WI38 (cell line): ENCODE measurements around the gene CNOT8.
"Not testable (repeated sequence)": the region's sequence is repeated elsewhere in the genome, so short reads cannot be mapped to it uniquely, and the experiment has no call there.

ENCODE experiments used
- H3K4me3 ChIP-seq: 2 replicates; pipeline ENCODE4 v1.5.1; 2011; ENCODE audit warnings: low read depth, mild to moderate bottlenecking, control low read depth, low read length
- CTCF ChIP-seq: IDR thresholded peaks from 2 replicates; pipeline ENCODE4 v1.5.1; 2012; ENCODE audit warnings: low read depth, mild to moderate bottlenecking, control low read depth, low read length

The CNOT8 gene

GRCh38 chr5:154900066-154900465 is 41.6 kb downstream of the CNOT8 start:
- H3K4me3 ChIP-seq = no peak overlapping the region
- no peak for TF ChIP-seq CTCF

GRCh38 chr5:154901276-154901675 is 42.8 kb downstream of the CNOT8 start:
- no peak for TF ChIP-seq CTCF
- H3K4me3 ChIP-seq = no peak overlapping the region

GRCh38 chr5:154901913-154902312 is 43.5 kb downstream of the CNOT8 start:
- TF ChIP-seq CTCF = no peak

GRCh38 chr5:154905601-154906000 is 47.2 kb downstream of the CNOT8 start:
- H3K4me3 ChIP-seq = not testable (repeated sequence)

More at GRCh38 chr5:154901913-154902312, 43.5 kb downstream of the CNOT8 start:
- no peak overlapping the region for H3K4me3 ChIP-seq

- no peak overlapping the region for H3K4me3 ChIP-seq
- TF ChIP-seq CTCF = no peak
Observed at GRCh38 chr5:154916874-154917273, 58.4 kb downstream of the CNOT8 start.

GRCh38 chr5:154917757-154918156 is 59.3 kb downstream of the CNOT8 start:
- H3K4me3 ChIP-seq = no peak overlapping the region
- TF ChIP-seq CTCF = no peak

GRCh38 chr5:154923441-154924430 is 65.3 kb downstream of the CNOT8 start:
- TF ChIP-seq CTCF = no peak
- no peak overlapping the region for H3K4me3 ChIP-seq
